Measurements from ENCODE around the gene NOL4L.
A peak's percentile ranks its signal among the peaks of the same experiment; 100 is the strongest.
"Not testable (repeated sequence)": the region's sequence is repeated elsewhere in the genome, so short reads cannot be mapped to it uniquely, and the experiment has no call there.

Gene NOL4L

DNA sequence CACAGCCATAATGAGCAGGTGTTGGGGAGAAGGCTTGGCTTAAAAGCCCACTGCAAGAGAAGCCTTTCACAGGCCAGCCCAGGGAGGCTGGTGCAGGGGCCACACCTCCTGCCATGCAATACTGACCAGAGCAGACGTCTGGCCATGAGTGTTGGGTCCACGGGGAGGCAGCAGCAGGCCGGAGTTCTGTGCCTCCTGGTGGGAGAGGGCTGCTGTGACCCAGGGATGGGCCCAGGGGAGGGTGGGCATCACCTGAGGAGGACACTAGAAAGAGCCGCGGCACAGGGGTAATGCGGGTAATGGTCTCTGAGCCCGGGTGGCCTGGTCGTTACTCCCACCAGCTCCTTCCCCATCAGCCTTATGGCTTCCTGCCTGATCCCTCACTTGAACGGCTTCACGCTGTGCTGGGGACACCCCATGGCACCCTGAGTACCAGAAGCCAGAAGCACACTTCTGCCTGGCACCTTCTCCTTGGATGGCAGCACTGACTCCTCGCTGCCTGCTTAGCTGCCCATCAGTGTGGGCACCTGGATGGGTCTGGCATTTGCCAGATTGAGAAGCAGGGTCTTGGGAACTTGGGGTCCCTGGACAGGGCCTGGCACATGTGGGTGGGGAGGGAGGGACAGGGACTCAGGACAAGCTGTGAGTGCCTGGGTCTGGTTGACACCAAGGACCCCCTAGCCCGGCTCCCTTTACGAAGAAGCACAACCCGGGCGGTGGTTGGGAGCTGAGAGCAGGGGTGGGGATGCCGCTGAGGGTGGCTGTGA, 118.2 kb downstream of the NOL4L start:
- no peak for DNase-seq

DNA sequence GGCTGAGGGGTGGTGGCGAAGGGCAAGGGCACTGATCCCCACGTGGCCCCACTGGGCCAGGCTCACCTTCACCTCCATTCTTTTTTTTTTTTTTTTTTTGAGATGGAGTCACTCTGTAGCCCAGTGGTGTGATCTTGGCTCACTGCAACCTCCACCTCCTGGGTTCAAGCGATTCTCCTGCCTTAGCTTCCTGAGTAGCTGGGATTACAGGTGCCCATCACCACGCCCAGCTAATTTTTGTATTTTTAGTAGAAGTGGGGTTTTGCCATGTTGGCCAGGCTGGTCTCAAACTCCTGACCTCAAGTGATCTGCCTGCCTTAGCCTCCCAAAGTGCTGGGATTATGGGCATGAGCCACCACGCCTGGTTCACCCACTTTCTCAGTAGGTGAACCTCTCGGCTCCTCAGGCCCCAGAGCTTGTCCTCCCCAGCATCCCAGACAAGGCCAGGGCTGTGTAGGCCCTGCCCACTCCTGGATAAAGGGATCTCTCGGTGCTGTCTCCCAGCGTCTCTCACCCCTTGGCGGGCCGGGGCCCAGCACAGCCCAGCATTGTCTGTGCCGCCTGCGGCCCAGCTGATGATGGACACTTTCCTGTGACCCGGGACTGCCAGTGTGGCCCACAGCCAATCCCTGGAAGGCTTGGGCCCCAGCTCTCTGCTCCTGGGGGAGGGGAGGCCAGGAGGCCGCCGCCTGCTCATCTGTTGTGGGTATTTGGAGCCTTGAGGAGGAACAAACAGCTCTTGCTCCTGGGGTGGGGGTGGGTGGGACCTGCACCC, 119.0 kb downstream of the NOL4L start:
- not testable (repeated sequence) for DNase-seq

DNA sequence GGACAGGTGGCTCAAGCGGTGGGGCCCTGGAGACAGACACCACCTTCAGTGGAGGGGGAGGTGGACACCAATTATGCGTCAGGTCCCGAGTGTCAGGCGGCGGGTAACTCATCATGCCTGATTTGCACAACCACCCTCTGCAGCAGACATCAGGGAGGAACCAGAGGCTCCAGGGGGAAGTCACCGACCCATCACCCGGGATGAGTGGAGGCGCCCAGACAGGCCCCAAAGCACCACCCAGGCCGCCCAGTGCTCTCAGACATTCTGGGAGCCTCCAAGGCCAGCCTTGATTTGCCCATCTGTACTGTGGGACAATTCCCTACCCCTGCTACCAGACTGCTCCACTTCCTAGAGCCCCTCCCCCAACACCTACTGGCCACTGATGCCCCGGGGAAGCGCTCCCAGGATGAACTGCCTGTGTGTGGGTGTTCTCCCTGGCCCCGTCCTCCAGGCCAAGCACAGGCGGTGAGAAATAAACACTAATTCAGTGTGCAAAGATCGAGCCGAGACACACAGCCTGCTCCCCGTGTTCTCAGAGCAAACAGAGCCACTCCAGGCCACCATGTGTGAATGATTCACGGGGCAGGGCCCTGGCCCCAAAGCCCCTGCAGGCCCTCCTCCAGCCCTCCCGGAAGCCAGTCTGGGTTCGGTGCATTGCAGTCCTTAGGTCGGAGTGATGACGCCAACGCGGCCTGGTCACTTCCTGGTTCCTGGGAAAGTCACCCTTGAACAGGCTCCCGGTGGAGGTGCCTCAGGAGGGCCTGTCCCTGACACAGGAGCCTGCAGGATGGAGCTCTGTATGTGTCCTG, 119.8 kb downstream of the NOL4L start:
- no peak for DNase-seq

DNA sequence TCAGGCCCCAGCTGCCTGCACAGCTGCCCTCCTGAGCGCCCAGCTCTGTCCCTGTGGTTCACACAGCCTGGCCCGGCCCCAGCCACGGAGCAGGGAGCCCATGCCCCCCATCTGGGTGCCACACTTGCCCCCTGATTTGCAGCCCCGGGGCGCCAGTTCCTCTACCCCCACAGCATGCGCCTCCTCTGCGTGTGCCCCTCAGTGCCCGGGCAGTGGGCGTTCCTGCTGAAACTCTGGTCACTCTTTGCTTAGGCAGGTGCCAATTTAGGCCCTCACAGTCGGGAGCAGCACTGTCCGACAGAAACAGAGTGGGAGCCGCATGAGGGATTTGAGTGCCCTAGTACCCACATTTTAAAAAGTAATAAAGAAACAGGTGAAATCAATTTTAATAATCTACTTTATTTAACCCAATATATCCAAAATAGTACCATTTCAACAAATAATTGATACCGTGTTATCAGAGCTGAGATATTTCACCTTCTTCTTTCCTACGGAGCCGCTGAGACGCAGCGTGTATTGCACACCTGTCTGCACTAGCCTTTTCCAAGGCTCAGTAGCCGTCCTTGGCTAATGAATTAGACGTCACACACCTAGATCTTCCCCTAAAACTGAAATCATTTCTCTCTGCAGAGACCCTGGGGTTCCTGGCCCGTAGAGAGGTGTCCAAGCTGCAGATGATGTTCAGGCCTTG, 120.6 kb downstream of the NOL4L start:
- no peak for DNase-seq

DNA sequence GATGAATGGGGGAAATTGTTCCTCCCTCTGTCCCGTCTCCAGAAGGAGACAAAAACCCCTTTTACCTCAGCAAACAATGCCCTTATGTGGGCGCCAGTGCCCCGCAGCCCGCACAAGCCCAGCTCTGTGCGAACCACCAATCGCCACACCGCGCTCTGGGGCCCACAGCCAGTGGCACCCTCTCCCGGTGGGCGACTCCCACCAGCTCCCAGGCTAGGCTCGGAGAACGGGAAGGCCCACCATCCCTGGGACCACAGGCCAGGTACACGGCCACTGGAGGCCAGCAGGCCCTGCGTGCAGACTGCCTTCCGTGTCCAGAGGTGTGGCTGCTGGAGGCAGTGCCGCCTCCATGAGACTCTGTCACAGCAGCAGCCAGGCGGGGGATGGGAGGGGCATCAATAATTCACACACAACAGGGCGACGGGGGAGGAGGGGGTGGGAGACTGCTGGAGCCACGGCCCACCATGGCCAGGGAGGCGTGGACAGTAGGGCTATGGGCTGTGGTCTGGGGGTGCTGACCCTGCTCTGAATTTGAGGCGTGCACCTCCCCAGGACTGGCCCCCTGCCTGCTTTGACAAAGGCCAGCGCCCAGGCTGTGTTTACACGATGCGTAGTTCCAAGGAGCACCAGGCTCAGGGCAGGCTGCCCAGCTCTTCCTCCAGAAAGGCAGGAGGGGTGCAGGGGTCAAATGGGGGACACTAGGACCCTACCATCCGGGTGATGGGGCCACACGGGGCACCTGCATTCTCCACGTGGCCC, 121.3 kb downstream of the NOL4L start:
- DNase-seq = no peak

DNA sequence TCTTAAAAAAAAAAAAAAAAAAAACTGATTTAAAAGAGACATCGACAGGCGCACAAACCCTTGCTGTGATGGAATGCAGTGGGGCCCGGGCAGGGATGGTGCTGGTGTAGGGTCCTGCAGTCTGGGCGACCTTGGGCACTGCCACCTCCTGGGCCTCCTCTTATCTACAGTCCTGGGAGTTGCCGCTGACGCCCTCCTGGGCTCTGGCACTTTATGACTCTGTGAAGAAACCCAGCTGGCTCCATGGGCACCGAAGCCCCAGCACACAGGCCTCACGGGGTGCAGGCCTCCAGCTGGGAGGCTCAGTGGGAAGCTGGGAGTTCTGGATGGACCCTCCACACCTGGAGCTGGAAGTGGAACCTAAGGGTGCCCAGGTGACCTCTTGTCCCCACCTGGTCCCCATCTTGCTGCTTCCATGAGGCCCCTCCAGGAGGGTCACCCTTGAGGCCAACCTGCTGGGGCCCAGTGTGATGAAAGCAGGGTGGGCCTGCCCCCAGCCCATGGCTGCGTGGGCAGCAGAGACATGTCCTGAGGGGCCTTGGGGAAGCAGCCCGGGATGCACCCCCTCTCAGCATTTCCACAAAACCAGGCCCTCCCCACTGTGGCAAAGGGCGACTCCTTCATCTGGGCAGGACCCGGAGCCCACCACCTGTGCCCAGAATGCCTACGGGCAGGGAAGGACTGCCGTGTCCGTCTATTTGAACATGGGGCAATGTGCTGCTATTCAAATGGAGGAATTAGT, 122.1 kb downstream of the NOL4L start:
- DNase-seq = peak; percentile 27

DNA sequence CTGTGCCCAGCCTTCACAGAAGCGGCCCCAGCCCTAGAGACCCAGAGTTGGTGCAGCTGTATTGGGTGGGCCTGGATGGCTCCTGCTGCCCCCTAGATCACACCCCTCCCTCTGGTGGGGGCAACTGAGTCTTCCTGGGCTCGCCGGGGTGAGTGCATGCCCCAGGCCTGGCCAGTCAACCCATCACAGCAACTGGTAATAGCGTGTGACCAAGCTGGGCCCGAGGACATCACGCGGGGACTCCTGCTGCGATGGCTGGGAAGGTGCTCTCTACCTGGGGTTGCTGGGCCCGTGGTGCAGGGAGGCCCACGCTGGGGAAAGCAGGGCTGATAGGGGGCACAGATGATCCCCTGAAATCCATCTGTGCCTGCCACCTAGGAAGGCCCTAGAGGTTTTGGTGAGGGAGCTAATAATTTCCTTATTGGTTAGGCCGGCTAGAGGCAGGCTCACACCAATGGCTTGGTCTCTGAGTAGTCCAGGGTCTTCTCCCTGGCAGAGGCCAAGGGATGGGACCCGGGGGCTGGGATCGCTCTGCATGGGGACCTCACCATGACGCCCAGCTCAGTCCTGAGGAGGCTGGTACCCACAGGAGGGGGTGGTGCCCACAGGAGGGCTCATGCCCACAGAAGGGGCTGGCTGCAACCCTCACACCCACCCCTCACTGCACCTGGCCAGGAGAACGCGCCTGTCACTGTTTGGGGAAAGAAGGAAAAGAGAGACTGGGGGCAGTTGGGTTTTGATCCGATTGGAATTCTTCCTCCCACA, 123.1 kb downstream of the NOL4L start:
- DNase-seq = peak; percentile 23

DNA sequence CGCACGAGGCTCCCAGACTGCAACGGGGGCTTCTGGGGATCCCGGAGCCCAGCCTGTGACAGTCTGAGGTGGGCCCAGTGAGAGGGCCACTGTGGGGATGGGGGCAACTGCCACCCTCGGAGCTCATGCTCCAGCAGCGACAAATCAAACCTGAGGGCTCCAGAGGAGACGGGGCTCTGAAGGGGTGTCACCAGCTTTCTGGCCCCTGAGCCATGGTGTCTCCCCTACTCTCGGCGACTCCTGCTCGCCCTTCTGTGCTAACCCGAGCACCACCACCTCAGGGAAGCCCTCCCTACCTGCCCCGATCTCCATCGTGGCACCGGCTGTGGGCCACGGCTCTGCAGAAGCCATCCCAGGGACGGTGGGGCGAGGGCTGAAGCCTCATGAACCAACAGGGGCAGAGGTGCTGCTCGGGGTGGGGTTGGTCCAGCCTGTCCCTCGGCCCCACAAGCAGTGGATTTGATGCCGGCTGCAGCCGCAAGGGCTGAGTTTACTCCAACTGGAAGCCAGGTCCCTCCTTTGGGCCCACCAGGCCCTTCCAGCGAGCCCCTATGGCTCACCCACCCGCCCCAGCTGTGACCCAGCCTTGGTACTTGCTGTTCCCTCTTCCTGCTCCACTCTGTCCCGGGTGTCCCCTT, 124.3 kb downstream of the NOL4L start:
- no peak for DNase-seq

DNA sequence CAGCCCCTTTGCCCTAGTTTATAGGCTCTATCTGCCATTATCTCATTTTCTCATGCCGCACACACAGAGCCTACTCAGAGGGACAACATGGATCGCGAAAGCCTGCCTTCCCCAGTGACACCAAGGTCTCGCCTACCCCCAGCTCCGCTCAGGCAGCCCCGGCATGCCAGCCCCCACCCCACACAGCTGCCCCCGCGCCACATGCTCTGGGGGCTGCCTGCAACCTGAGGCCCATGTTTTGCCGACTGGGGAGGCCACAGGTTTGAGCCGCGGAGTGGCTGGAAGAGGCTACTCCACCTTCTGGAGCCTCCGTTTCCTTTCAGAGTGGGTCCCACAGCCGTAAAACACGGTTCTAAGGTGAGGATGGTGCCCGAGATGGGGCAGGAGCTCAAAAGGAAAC, 124.9 kb downstream of the NOL4L start:
- no peak for DNase-seq

DNA sequence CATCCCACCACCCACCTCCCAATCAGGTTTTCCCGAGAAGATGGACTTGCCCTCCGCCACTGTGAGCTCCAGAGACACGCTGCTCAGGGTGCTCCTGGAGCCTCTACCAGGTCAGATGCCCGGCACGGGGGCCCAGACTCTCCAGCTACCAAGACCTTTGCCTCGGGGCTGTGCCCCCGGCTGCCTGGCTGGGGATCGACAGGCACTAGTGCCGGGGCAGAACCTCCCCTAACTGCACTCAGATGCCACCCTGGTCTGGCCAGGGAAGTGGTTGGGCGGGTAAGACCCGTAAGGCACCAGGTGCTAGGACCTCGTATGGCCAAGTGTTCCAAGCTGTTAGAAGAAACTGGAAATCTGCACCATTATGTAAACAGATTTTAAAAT, 126.3 kb downstream of the NOL4L start:
- no peak for DNase-seq

DNA sequence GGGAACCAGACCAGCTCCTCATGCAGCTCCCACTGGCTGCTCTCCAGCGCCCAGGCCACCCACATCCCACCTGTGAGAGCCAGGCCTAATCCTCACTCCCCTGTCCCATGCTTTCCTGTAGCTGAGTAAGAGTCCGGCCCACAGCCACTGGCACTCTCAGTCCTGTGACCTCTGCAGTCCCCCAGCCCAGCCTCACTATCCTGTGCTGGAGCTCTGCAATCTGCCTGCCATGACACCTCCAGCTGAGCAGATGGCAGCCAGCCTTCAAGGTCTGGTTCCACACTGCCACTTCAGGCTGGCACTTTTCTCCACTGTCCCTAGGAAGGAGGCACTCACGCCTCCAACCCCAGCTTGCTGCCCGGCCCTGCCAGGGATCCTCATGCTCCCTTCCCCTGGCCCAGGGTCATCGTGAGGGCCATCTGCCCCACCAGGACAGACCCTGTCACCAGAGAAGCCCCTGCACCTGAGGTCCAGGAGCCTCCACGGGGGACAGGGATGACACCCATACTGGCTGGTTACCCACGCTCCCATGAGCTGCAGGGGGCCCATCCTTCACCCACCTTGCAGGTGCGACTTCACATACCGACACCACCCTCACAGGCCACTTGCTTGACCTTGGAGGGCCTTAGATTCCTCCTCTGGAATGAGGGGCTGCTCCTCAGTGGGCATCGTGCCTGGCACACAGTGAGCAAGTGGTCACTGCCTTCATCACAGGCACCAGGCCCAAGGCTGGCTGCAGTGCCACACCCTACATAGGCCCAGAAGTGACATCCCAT, 126.9 kb downstream of the NOL4L start:
- no peak for DNase-seq

DNA sequence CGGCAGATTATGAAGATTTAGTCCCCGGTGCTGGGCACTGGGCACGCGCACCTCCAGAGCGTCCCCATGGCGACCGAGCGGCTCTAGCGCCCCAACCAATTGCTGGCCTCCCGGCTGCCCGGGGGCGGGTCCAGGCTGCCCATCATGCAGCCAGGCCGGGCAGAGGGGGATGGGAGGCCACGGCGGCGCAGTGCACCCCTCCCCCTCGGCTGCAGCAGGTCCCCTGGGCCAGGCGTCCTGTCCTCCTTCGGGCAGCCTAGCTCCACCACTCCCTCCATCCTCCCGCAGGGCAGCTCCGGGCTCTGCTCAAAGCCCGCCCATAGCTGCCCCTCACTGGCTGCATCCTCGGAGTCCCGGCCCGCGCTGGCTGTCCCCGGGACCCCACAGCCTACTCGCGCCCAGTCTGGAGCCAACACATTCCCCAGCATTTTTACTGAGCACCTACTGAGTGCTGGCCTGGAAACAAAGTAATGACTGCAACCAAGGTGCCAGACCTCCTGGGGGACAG, 127.6 kb downstream of the NOL4L start:
- no peak for DNase-seq

DNA sequence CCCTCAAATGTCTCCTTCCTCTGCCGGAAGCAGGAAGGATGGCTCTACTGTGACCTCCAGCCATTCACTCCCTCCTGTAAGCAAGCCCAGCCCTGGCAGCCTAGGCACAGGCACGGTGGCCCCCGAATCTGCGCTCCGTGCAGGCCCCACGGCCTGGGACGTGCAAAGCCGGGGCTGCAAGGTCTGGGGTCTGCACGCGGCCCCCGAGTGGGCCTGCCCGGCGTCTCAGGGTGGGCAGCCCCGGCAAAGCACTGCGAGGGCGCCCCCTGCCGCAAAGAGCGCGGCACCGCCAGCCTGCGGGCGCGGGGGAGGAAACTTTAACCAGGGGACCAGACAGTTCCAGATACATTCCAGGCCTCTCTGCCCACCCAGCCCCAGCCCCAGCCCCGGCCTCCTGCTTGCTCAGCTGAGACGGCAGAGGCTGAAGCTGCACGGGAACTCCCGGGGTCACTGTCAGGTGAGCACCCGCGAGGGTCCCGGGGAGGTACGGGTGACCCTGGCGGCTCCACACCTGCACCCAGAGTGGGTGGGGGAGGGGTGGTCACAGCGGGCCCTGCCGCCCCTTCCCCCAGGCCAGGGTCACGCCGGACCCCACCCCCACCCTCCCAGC, 128.2 kb downstream of the NOL4L start:
- peak; percentile 94 for DNase-seq

DNA sequence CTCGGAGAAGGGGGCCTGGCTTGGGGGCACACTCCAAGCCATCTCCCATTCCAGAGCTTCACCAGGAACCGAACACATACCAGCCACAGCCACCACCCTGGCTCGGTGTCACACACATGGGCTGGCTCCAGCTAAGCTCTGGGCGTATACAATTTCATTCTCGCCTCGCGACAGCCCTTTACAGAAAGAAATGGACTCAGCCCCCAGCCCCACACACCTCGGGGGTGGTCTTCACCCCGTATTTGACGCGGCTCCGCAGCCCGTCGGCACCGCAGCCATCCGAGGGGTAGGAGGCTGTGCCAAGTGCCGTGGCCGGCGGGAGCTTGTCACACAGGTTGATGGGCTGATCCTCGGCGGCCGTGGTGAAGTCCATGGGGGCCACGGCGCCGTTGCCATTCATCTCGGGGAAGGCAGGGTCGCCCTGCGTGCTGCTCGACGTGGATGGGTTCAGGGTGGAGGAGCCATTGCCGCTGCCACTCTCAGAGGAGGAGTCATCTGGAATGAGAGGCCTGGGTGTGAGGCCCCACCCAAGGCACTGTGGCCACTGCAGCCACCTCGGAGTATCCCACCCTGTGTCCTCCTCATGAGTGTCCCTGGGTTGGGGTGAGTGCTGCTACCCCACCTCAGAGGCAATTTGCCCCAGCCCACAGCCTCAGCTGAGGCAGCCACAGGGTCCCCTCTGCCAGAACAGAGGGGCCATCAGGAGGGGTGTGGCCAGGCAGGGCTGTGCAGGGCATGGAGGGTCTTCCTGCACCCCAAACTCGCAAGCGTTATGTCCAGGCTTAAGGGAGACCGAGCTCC, 129.0 kb downstream of the NOL4L start:
- DNase-seq = no peak

DNA sequence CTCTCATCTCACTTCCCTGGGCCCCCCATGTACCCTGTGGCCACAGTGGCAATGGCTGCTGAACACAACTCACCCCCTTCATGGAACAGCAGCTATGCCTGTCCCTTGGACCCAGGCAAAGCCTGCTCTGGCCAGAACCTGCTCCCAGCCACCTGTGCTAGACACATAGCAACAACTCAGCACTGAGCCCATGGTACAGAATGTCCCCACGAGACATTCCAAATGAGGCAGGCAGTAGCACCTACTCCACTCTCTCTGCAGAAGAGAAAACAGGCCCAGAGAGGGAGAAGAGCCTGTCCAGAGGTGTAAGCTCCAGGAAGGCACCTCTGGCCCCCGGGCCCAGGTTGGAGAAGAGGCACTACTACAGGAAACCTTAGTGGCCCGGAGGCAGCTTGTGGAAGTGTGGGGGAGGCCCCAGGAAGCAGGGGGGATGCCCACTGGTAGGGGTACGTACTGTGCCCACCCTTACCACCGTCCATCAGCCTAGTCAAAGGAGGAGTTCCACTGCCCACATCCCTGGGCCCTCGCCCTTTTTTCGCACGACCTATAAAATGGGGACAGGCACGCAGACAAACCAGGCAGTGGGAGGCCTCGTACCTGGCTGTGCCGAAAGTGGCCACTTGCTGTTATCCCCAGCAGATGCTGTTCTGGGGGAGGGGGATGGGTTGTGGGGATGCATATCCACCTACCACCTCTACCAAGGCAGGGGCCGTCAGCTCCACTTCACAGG, 129.8 kb downstream of the NOL4L start:
- no peak for DNase-seq

DNA sequence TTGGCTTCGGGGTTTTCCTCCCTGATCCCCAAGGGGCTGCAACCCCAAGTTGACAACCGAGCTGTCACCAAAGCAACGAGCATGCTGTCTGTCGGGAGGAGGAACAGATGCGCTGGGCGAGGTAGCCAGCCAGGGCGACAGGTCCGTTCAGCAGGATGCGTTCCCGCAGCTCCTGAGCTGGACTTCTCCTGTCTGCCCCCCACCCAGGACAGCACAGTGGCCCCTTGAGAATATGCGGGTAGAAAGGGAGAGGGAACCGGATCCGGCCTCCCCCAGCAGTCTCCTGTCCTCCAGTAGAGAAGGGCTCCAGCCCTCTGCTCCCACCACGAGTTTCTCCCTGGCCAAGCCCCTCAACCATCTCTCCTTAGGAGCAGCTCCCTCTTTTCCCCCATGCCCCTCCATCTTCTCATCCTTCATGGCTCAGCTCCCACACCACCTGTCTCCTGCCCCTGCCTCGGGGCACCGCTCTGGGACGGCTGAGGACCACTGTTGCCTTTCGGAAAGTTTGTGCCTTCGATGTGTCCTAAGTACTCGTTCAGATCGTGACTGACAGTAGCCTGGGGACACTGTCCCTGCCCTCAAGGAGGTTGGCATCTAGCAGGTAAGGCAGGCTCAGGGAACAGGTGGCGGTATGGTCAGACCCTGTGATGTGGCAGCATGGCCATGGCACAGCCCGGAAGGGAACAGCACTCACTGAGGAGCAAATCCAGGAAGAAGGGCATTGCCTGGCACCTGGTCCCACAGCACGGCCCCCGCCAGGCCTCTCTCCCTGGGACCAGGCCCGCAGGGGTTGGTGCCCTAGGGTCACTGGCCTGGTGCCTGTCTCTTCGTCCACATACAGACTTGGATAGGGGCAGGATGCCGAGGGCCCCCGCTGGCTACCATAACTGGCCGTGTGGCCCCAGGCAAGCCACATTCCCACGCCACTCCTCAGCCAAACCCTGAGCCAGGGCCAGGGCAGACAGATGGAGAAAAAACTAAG, 130.7 kb downstream of the NOL4L start:
- DNase-seq = no peak

Measured in 8988T (cell line).